Daoy (cell line): ENCODE data around the gene LPCAT3. TPM values are rescaled to one million over a fixed set of nuclear protein-coding genes. Genes with fewer than 3 reads are reported as not detected.
A peak's percentile ranks its signal among the peaks of the same experiment; 100 is the strongest.

Experiments used
- DNase-seq: peaks from one replicate; pipeline ENCODE4 v3.0.0-alpha.2; 2015; ENCODE audit warnings: low read depth
- total RNA-seq: library from RNA; depleted of rRNA; stranded (reverse); fragments of >200 nt; shearing (Covaris generic); gene quantifications from 2 replicates; pipeline ENCODE4 v1.2.3, GENCODE V29; 2014

Gene LPCAT3
- total RNA-seq, 1 experiment from 2014 or later = 13.7 TPM

DNA sequence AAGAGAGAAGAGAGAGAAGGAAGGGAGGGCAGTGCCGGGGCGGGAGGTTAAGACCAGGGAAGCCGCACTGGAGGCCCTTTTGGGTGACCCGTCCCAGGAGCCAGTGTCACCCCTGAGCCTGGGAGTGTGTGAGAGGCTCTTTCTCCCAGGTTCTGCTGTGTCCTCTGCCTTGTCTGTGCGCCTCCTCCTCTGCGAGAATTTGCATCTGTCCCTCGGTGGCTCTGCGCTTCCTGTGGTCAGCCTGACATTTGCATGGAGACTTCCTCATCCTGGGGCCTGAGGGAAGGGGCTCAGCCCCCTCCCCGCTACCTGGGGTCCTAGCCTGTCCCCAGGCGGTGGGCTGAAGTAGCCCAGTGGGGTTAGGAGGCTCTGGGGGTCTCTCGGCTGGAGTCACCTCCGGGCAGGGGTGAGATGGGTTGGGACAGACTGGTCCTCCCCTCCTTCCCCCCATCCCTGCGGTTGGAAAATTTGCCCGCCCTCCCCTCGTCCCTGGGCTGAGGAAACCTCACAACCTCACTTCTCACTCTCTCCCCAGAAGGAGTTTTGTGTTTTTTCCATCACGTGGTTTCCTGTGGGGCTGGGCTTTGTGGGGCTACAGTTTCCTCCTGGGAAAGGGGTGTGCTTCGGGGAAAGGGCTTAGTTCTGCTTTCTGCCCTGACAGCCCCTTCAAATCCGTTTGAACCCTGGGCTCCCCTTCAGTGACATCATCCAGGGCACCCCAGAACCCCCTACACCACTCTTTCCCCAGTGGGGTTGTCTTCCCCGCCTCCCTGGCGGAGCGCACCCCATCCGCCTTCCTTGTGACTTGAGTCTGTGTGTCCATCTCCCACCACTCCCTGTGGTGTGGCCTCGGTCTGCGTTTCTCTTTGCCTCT, 64.6 kb downstream of the LPCAT3 start:
- DNase-seq = no peak

GRCh38 chr12:6952863-6953441, 65.3 kb downstream of the LPCAT3 start:
- no peak for DNase-seq

DNA sequence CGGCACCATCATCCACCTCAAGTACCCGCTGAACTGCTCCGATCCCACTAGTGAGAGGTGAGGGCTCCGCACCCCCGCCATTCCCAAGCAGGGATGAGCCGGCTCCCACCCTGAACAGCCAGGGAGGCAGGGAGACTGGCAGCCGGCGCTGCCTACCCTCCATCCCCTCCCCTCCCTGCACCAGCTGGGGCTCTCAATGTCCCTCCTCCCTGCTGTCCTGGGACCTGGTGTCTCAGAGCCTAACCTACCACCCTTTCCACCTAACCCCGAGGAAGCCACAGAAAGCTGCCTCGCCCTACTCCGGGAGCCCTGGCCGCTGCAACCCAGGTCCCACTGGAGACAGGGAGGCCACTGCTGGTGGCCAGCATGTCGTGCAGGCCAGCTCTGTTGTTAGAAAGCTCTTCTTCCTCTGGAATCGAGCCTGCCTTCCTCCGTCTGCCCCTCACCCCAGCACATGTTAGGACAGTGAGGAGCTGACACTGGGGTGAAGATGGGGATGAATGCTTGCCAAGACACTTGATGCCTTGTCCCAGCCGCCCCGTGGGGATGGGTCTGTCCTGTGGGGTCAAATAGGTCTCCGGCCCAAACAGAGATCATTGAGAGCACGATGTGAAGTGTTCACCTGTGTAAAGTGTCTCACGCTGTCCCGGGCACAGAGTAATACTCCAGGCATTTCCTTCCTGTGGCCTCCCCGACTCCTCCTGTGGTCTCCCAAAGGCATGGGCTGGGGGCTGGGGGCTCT, 66.0 kb downstream of the LPCAT3 start:
- no peak for DNase-seq

GRCh38 chr12:6951551-6952120, 66.6 kb downstream of the LPCAT3 start:
- DNase-seq = no peak

- no peak for DNase-seq
Observed at GRCh38 chr12:6950811-6951540, 67.3 kb downstream of the LPCAT3 start, which contains the start of gene PTPN6. PTPN6 (plus strand) TSS chr12:6951356; CDS start chr12:6951513, 157 bp downstream.

DNA sequence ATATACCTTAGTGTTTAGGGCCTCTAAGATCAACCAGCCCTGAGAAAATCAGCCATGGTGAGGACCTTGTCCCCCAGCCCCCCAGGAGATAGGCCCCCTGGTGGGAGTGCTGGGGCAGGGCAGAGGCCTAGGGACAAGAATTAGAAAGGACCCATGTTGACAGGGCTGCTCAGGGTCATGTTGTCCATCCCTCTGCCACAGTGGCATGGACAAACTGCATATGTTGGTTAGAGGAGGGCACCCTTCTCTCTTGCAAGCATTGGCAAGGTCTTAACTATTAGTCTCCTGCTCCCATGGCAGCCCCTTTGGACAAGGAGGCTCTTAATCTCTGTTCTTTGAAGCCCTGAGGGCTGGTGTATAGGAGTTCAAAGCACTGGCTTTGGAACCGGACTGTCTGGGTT, 67.9 kb downstream of the LPCAT3 start:
- DNase-seq = no peak

DNA sequence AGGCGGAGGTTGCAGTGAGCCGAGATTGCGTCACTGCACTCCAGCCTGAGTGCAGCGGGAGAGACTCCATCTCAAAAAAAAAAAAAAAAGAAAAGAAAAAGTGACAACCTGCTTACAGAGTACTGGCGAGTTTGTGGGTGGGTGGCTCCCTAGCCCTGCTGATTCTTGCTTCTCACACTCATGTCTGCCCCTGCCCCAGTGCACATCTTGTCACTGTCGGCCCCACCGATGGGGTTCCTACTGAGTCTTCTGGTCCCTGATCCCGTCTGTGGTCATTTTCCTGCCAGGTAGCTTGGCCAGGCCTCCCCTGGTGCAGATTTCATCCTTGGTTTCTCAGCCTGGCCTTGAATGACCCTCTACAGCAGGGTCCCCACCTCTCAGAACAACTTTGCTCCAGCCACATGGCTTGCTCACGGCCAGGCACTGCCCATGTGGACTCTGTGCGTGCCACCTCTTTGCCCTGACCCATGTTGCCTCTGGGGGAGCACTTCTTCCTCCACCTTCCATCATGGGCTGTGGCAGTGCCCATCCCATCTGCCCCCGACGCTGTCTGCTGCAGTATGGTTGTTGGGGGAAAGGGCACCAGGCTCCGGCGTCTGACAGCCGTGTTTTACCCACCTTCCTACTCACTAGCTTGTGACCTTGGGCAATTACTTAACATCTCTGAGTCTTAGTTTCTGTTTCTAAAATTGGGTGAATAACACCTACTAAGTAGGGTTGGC, 69.2 kb downstream of the LPCAT3 start:
- no peak for DNase-seq

GRCh38 chr12:6947615-6948014, 70.7 kb downstream of the LPCAT3 start:
- DNase-seq = no peak

DNA sequence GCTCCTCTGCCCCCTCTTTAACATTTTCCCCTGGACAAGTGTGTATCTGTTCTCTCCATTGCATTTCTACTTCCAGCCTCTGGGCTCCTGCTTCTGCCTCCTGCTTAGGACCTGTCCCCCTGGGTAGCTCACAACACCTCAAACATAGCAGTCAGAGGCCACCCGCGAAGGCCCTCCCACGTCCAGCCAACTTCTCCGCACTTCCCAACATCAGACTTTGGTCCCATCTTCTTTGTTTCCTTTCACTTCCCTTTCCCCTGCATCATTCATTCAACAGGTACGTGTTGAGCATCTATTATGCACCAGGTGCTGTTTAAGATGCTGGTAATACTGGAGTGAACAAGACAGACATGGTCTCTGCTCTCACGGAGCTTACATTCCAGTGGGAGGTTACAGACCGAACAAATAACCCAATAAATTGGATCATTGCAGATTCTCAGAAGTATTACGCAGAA, 71.3 kb downstream of the LPCAT3 start:
- no peak for DNase-seq

GRCh38 chr12:6946033-6946919, 72.0 kb downstream of the LPCAT3 start:
- no peak for DNase-seq

DNA sequence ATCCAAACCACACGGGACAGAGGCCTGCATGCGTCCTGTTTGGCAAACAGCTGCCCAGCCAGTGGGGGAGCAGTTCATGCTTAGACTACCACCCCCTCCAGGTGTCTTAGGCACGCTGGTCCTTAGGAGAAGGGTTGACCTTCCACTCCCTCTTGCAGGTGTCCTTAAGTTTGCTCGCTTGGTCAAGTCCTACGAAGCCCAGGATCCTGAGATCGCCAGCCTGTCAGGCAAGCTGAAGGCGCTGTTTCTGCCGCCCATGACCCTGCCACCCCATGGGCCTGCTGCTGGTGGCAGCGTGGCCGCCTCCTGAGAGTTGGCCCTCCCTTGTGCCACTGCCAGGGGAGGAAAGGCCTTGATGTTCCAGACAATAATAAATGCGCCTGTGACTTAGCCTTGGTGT, 72.7 kb downstream of the LPCAT3 start:
- DNase-seq = no peak

DNA sequence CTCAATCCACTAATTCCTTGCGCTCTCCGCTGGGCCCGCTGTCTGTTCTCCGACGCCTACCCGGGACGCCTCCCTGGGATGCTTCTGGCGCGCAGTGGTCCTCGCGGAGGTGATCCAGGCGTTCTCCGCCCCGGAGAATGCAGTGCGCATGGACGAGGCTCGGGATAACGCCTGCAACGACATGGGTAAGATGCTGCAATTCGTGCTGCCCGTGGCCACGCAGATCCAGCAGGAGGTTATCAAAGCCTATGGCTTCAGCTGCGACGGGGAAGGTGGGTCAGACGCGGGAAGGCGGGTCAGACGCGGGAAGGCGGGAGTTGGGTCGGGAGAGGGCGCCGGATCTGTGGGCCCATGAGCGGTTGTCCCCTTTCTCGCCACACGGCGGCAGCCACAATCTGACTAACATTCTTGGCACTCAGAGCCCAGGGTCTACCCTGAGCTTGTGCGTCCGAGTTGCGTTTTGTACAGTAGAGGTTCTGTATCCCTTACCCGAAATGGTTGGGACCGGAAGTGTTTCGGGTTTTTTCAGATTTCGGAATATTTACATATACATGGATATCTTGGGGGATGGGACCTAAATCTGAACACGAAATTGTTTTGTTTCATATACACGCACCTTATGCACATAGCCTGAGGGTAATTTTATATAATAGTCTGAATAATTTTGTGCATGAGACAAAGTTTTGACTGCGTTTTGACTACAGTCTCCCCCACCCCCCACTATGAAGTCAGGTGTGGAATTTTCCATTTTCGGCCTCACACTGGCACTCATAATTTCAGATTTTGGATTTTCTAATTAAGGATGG, 73.7 kb downstream of the LPCAT3 start:
- DNase-seq = peak; percentile 96

DNA sequence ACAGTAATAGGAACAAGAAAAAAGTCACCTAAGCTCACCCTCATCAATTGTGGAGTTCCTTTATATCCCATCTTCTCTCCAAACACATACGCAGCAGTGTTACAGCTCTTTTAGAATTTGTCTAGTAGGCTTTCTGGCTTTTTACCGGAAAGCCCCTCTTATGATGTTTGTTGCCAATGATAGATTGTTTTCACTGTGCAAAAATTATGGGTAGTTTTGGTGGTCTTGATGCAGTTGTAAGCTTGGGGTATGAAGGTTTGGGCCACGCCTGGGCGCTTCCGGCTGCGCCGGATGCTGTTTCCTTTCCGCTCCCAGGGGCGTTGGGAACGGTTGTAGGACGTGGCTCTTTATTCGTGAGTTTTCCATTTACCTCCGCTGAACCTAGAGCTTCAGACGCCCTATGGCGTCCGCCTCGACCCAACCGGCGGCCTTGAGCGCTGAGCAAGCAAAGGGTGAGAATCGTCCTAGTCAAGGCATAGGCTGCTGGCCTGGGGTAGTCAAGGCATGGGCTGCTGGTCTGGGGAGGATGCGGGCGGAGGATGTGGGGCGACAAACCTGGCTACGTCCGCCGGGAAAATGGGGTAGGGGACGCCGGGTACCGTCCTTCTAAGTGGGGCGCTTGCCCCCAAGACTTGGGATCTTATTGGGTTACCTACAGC, 74.4 kb downstream of the LPCAT3 start, which contains the start of the genes C12orf57 and RNU7-1:
TSS of gene C12orf57 (plus strand) at position 301 of the 659 bp plus-strand sequence. CDS start at position 401, 100 bp downstream.
TSS of gene RNU7-1 (plus strand) at position 95 of the 659 bp plus-strand sequence.
- DNase-seq = peak; percentile 98

DNA sequence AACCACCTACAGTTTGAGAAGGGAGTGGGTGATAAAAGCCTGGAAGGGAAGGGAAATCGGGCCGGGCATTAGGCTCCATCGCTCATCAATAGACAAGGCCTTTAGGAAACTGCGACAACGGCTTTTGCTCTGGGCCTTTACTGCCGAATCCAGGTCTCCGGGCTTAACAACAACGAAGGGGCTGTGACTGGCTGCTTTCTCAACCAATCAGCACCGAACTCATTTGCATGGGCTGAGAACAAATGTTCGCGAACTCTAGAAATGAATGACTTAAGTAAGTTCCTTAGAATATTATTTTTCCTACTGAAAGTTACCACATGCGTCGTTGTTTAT, 74.9 kb downstream of the LPCAT3 start:
- DNase-seq = peak; percentile 90

- DNase-seq = no peak
Observed at GRCh38 chr12:6942331-6942665, 76.0 kb downstream of the LPCAT3 start.

DNA sequence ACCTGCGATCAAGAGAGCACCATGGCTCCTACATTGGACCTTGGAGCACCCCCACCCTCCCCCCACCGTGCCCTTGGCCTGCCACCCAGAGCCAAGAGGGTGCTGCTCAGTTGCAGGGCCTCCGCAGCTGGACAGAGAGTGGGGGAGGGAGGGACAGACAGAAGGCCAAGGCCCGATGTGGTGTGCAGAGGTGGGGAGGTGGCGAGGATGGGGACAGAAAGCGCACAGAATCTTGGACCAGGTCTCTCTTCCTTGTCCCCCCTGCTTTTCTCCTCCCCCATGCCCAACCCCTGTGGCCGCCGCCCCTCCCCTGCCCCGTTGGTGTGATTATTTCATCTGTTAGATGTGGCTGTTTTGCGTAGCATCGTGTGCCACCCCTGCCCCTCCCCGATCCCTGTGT, 76.5 kb downstream of the LPCAT3 start:
- no peak for DNase-seq

GRCh38 chr12:6941267-6941666, 77.0 kb downstream of the LPCAT3 start:
- DNase-seq = no peak

DNA sequence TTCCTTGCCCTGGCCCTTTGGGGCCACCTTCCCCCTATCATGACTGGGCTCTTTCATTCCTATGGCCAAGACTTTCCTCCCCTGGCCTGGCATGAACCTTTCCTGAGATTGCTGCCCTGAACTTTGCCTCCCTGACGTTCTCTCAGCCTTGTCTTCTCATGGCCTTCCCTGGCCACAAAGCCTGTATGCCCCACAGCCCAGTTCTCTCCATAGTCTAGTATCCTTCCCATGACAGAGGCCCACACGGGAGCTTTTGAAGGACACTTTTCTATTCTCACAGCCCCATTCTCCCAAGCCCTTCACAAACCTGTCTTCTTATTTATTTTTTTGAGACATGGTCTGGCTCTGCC, 79.1 kb downstream of the LPCAT3 start:
- no peak for DNase-seq
